ENCODE data around the gene SFXN5. TPM values are rescaled to one million over a fixed set of nuclear protein-coding genes. Genes with fewer than 3 reads are reported as not detected.
"Not testable (repeated sequence)": the region's sequence is repeated elsewhere in the genome, so short reads cannot be mapped to it uniquely, and the experiment has no call there.

SFXN5 gene
- total and polyA plus RNA-seq, 2 donors, result 9.2 to 11.8 TPM

- WGBS, result 5% methylated on average over 48 of the region's 48 CpGs
- H3K4me1 ChIP-seq (ENCODE audit: insufficient read depth), result peaks cover 4% of the 10 kb centered on the region
- H3K4me3 ChIP-seq (ENCODE audit: low read depth, low read length), result no peak overlapping the region
- no peak for DNase-seq (ENCODE audit: extremely low spot score)
- H3K36me3 ChIP-seq (ENCODE audit: insufficient read depth), result no peaks in the 10 kb centered on the region
- H3K27ac ChIP-seq (ENCODE audit: low read depth), result no peak overlapping the region
These were observed 151.8 kb downstream of the SFXN5 start for GRCh38 chr2:72919414-72920317.

DNA sequence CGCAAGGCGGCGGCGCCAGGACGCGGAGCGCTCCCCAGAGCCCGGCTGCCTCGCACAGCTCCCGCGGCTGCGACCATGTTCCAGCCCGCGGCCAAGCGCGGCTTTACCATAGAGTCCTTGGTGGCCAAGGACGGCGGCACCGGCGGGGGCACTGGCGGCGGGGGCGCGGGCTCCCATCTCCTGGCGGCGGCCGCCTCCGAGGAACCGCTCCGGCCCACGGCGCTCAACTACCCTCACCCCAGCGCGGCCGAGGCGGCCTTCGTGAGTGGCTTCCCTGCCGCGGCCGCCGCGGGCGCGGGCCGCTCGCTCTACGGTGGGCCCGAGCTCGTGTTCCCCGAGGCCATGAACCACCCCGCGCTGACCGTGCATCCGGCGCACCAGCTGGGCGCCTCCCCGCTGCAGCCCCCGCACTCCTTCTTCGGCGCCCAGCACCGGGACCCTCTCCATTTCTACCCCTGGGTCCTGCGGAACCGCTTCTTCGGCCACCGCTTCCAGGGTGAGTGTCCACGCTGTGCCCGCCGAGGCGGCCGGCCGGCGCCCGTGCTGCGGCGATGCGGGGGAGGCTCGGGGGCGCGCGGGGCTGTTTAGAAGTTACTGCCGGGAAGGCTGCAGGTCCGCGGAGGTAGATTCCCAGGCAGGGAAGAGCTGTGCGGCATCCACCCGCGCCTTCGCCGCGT is 153.5 kb downstream of the SFXN5 start:
- Histone ChIP-seq H3K4me3 (ENCODE audit: low read depth, low read length) (peak overlapping the region; percentile 39), H3K4me1 (ENCODE audit: insufficient read depth) (peaks cover 4% of the 10 kb centered on the region), H3K36me3 (ENCODE audit: insufficient read depth) (no peaks in the 10 kb centered on the region), H3K27ac (ENCODE audit: low read depth) (no peak overlapping the region)
- WGBS, result 1% methylated on average over 89 of the region's 89 CpGs
- DNase-seq (ENCODE audit: extremely low spot score), result no peak

DNA sequence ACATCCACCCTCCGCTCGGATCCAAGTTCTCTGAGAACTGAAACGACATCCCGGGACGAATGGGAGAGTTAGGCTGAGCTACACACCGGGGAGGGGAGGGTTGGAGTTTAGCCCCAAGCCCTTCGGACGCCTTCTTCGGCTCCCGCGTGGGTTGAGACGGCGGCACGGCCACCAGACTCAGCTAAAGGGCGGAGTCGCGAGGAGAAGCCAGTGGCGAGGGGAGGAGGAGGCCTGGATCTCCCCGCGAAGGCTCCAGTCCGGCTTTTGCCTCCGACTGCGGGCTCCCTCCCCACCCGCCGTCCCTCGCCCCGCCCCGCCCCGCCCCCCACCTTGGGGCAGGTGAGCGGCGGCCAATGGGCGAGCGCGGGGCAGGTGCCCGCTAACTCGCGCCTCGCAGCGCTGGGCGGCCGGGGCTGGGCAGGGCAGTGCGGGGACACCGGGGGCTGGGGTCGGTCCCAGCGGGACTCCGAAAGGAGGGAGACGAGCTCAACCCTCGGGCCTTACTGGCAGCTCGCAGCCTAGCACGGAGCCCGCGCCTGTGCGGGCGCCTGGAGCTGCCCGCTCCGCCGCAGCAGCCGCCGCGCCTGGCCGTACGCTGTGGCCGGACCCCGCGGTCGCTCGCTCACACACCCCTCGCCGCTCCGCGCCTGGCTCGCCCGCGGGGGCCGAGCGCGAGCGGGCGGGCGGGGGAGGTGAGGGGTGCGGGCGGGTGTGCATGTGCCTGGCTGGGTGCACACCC is 154.2 kb downstream of the SFXN5 start, which contains the start of gene EMX1:
Gene EMX1, plus strand, starts transcription at position 382 of the 739 bp plus-strand sequence. Its CDS starts 334 bp downstream, at position 716.
- under 1% methylated on average over 82 of the region's 82 CpGs for WGBS
- no peak within 1 kb of the TSS for H3K27ac ChIP-seq (ENCODE audit: low read depth)
- H3K36me3 ChIP-seq (ENCODE audit: insufficient read depth), result no peaks in the 10 kb centered on the region
- peak within 1 kb of the TSS; percentile 39 for H3K4me3 ChIP-seq (ENCODE audit: low read depth, low read length)
- peaks cover 4% of the 10 kb centered on the region for H3K4me1 ChIP-seq (ENCODE audit: insufficient read depth)
- no peak for DNase-seq (ENCODE audit: extremely low spot score)

DNA sequence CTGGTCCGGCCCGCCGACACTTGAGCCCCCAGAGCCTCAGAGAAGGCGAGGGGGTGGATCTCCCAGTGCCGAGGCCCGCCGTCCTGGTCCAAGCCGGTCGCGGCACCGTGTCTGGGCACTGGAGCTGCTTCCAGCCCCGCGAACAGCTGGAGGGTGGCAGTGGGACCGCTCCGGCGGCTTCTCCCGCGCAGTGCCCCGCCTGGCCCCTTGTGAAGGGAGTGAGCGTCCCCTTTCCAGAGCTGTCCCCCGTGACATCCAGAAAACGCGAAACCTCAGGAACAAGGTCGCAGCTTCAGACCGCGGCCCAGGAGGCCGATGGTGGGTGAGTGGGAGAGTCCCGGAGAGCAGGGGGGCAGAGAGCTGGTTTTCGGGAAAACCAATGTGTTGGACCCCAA is 154.8 kb downstream of the SFXN5 start:
- Histone ChIP-seq H3K4me3 (ENCODE audit: low read depth, low read length) (peak overlapping the region; percentile 31), H3K36me3 (ENCODE audit: insufficient read depth) (no peaks in the 10 kb centered on the region), H3K27ac (ENCODE audit: low read depth) (no peak overlapping the region), H3K4me1 (ENCODE audit: insufficient read depth) (peaks cover 4% of the 10 kb centered on the region)
- DNase-seq (ENCODE audit: extremely low spot score), result no peak
- WGBS, result 2% methylated on average over 29 of the region's 29 CpGs

GRCh38 chr2:72915907-72916742 is 155.4 kb downstream of the SFXN5 start:
- peaks cover 4% of the 10 kb centered on the region for H3K4me1 ChIP-seq (ENCODE audit: insufficient read depth)
- peak overlapping the region; percentile 31 for H3K4me3 ChIP-seq (ENCODE audit: low read depth, low read length)
- no peak overlapping the region for H3K27ac ChIP-seq (ENCODE audit: low read depth)
- WGBS, result 1% methylated on average over 86 of the region's 86 CpGs
- DNase-seq (ENCODE audit: extremely low spot score), result no peak
- no peaks in the 10 kb centered on the region for H3K36me3 ChIP-seq (ENCODE audit: insufficient read depth)

GRCh38 chr2:72915320-72915906 is 156.1 kb downstream of the SFXN5 start:
- Histone ChIP-seq H3K4me3 (ENCODE audit: low read depth, low read length) (peak overlapping the region; percentile 31), H3K36me3 (ENCODE audit: insufficient read depth) (no peaks in the 10 kb centered on the region), H3K27ac (ENCODE audit: low read depth) (no peak overlapping the region), H3K4me1 (ENCODE audit: insufficient read depth) (peaks cover 4% of the 10 kb centered on the region)
- no peak for DNase-seq (ENCODE audit: extremely low spot score)
- WGBS, result 3% methylated on average over 26 of the region's 26 CpGs

DNA sequence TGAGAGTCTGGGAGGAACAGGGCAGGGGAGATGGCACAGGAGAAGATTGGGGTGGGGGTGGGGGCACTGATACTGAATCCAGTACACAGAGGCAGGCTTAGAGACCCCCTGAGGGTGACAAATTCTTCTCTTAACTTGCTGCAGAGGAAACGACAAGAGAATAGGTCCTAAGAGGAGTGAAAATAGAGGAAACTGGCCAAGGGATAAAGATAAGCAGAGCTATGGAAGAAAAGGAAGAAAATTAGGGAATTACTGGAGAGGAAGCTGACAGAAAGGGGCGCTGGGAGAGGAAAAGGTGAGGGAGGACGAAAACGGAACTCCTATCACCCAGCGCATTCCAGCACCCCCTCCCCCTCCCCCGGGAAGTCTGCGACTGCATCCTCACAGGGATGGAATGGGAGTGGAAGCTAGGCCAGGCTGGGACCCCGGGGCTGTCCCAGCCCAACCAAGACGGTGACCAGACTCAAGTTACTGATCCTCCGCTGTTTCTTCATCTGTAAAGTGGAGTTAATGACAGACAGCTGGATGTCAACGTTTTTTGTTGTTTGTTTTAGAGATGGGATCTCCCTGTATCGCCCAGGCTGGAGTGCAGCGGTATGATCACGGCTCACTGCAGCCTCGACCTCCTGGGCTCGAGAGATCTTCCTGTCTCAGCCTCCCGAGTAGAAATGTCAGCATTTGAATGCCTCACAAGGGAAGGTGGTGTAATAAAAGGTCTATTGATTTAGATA is 156.8 kb downstream of the SFXN5 start:
- WGBS, result 7% methylated on average over 17 of the region's 17 CpGs
- peaks cover 4% of the 10 kb centered on the region for H3K4me1 ChIP-seq (ENCODE audit: insufficient read depth)
- no peak overlapping the region for H3K4me3 ChIP-seq (ENCODE audit: low read depth, low read length)
- no peak for DNase-seq (ENCODE audit: extremely low spot score)
- H3K27ac ChIP-seq (ENCODE audit: low read depth), result no peak overlapping the region
- H3K36me3 ChIP-seq (ENCODE audit: insufficient read depth), result no peaks in the 10 kb centered on the region

DNA sequence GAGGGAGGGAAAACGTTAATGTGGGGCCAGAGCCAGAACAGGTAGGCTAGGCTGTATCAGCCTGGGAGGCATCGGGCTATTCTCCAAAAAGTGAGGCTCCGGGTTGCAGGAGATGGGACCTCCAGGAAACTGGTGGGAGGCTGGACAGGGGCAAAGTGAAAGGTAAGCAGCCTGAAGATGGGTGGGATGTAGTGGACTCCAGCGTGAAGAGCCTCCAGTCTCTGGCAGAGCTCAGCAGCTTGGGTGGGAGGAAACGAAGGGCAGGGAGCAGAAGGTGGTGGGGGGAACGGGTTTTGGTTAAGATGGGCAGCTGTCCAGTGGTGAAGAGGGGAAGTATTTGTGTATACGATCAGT is 157.3 kb downstream of the SFXN5 start:
- Histone ChIP-seq H3K4me1 (ENCODE audit: insufficient read depth) (peaks cover 4% of the 10 kb centered on the region), H3K4me3 (ENCODE audit: low read depth, low read length) (no peak overlapping the region), H3K36me3 (ENCODE audit: insufficient read depth) (no peaks in the 10 kb centered on the region), H3K27ac (ENCODE audit: low read depth) (no peak overlapping the region)
- 7% methylated on average over 7 of the region's 7 CpGs for WGBS
- no peak for DNase-seq (ENCODE audit: extremely low spot score)

- H3K36me3 ChIP-seq (ENCODE audit: insufficient read depth), result no peaks in the 10 kb centered on the region
- no peak overlapping the region for H3K27ac ChIP-seq (ENCODE audit: low read depth)
- 17% methylated on average over 7 of the region's 7 CpGs for WGBS
- no peak overlapping the region for H3K4me3 ChIP-seq (ENCODE audit: low read depth, low read length)
- H3K4me1 ChIP-seq (ENCODE audit: insufficient read depth), result peaks cover 4% of the 10 kb centered on the region
- no peak for DNase-seq (ENCODE audit: extremely low spot score)
These were observed 157.9 kb downstream of the SFXN5 start for GRCh38 chr2:72913486-72914205.

DNA sequence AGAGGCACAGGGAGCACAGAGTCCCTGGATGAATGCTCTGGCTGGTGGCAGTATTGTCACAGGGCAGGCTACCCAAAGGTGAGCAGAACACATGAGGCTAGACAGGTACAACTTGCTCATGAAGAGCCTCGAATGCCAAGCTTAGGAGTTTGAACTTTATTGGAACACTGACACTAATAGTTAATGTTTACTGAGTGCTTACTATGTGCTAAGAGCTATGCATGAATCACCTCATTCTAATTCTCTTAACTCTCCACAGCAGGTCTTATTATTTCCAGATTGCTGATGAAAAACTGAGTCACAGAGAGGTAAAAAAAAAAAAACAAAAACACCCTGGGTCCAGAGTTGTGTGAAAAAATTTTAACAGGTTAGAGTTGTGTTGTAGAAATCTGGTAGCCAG is 160.3 kb downstream of the SFXN5 start:
- Histone ChIP-seq H3K27ac (ENCODE audit: low read depth) (no peak overlapping the region), H3K4me1 (ENCODE audit: insufficient read depth) (peaks cover 2% of the 10 kb centered on the region), H3K36me3 (ENCODE audit: insufficient read depth) (no peaks in the 10 kb centered on the region), H3K4me3 (ENCODE audit: low read depth, low read length) (no peak overlapping the region)
- no peak for DNase-seq (ENCODE audit: extremely low spot score)
- 57% methylated on average over 1 of the region's 1 CpG for WGBS

DNA sequence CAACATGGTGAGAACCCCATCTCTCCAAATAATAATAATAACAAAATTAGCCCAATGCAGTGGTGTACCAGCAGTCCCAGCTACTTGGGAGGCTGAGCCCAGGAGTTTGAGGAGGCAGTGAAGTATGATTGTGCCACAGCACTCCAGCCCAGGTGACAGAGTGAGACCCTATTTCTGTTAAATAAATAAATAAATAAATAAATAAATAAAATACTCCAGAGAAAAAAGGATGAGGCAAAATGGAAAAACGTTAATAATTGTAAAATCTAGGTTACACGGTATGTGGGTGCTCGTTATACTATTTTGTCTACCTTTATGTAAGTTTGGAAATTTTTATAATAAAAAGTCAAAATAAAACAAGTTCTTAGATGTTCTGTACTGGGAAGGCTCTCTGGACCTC is 162.8 kb downstream of the SFXN5 start:
- no peak for DNase-seq (ENCODE audit: extremely low spot score)
- H3K27ac ChIP-seq (ENCODE audit: low read depth), result no peak overlapping the region
- no peaks in the 10 kb centered on the region for H3K4me1 ChIP-seq (ENCODE audit: insufficient read depth)
- H3K4me3 ChIP-seq (ENCODE audit: low read depth, low read length), result no peak overlapping the region
- WGBS, result 84% methylated on average over 3 of the region's 3 CpGs
- H3K36me3 ChIP-seq (ENCODE audit: insufficient read depth), result no peaks in the 10 kb centered on the region

DNA sequence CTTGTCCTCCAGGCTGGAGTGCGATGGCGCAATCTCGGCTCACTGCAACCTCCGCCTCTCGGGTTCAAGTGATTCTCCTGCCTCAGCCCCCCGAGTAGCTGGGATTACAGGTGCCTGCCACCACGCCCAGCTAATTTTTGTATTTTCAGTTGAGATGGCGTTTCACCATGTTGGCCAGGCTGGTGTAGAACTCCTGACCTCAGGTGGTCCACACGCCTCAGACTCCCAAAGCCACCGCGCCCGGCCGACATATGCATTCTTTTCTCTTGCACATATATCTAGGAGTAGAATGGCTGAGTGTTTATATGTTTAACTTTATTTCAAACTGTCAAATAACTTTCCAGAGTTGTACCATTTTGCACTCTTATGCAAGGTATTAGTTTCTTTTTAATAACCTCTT is 164.1 kb downstream of the SFXN5 start:
- H3K36me3 ChIP-seq (ENCODE audit: insufficient read depth); H3K4me3 ChIP-seq (ENCODE audit: low read depth, low read length); DNase-seq (ENCODE audit: extremely low spot score); H3K27ac ChIP-seq (ENCODE audit: low read depth); H3K4me1 ChIP-seq (ENCODE audit: insufficient read depth): not testable (repeated sequence)
- WGBS, result 86% methylated on average over 13 of the region's 13 CpGs
